ENCODE data around the gene NSMCE4A. TPM values are rescaled to one million over a fixed set of nuclear protein-coding genes. Genes with fewer than 3 reads are reported as not detected.
"Not testable (repeated sequence)": the region's sequence is repeated elsewhere in the genome, so short reads cannot be mapped to it uniquely, and the experiment has no call there.

The NSMCE4A gene
- total RNA-seq, 1 experiment from 2014 or later: 70.7 TPM

DNA sequence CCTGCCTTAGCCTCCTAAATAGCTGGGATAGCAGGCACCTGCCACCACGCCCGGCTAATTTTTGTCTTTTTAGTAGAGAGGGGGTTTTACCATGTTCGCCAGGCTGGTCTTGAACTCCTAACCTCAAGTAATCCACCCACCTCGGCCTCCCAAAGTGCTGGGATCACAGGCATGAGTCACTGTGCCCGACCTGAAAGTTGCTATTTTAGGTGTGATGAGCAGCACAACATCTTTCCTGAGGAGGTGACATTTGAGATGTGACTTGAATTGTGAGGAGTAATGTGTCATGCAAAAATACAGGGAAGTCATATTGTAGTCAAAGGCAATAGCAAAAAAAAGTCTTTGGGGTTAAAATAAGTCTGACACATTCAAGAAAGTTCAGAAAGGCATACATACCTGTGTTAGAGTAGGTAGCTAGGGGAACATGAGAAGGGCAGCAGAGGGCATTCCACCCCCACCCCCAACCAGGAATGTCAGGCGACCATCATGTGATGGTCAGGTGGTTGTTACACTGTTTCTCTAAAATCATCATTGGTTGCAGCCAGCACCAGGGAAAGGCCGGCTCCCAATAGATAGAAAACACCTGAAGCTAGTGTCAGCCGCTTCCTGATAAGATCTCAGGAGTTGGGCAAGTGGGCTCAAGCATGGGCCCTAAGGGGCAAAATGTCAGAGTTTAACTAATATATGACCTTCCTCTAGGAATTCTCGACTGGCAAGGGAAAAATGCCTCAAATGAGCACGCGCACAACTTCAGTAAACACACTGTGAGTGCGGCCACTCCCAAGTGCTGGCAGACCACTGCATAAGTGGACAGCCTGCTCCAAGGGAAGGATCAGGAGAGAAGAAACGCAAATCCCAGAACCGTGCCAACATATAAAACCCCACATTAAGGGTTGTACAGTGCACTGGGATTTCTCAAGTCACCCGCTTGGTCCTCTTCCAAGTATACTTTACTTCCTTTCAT lies 13.6 kb upstream of the NSMCE4A start, which contains the start of gene TACC2:
Gene TACC2 (plus strand): TSS at position 803 of the 964 bp plus-strand sequence. CDS start 32,819 bp downstream, outside the sequence.
- DNase-seq (ENCODE audit: low read depth): peak; percentile 9

DNA sequence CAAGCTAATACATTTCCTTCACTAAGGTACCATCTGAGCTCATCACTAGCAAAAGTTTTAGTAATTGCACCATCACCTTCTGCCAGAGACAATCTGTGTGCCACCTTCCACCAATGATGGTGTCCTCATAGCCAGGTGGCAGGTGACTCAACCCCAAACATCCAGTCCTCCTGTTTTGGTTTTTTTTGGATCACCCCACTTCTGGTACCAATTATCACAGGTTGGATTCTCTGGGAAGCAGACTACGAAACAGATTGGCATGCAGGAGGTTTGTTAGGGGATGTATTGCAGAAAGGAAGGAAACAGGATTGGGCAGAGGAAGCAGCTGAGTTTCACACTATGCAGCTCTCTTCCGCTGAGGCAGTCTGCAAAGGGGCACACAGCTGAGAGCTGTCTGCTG lies 9.4 kb upstream of the NSMCE4A start:
- no peak for DNase-seq (ENCODE audit: low read depth)

DNA sequence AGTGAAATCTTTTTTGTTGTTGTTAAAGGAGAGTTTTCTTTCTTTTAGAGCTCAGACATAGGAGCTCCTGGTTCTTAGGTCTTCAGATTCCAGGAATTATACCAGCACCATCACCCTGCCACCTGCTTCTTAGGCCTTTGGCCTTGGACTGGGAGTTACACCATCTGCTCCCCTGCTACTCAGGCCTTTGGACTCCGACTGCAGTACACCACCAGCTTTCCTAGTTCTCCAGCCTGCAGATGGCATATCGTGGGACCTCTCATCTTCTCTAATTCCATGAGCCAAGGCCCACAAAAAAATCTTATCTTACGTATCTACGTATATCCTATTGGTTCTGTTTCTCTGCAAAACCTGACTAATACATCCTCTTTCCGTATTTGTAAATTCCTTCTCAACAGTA lies 8.8 kb upstream of the NSMCE4A start:
- DNase-seq (ENCODE audit: low read depth): no peak

DNA sequence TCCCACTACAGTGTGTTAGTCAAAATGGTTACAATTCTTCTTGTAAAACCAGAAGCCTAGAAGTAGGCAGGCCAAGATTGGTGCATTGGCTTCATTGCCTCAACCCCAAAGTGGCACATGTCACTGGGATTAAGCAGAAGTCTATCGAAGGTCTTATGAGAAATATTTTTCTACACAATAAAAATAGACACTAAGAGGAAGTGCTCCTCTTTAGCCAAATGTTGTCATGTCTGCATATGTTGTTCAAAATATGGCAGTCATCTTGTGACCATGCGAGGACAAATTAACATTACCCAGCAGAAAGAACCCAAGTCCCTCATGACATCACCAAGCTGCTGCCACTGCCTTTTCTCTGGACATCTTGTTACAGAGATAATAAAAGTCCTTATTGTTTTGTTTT lies 6.3 kb upstream of the NSMCE4A start:
- no peak for DNase-seq (ENCODE audit: low read depth)

DNA sequence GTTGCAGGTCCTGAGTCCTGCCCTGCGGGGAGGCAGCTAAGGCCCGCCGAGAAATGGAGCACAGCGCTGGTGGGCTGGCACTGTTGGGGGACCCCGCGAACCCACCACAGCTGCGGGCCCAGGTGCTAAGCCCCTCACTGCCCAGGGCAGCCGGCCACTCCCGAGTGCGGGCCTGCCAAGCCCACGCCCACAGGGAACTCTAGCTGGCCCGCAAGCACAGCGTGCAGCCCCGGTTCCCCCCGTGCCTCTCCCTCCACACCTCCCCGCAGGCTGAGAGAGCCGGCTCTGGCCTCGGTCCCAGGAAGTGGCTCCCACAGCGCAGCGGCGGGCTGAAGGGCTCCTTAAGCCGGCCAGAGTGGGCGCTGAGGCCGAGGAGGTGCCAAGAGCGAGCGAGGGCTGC lies 3.5 kb upstream of the NSMCE4A start:
- DNase-seq (ENCODE audit: low read depth): no peak

DNA sequence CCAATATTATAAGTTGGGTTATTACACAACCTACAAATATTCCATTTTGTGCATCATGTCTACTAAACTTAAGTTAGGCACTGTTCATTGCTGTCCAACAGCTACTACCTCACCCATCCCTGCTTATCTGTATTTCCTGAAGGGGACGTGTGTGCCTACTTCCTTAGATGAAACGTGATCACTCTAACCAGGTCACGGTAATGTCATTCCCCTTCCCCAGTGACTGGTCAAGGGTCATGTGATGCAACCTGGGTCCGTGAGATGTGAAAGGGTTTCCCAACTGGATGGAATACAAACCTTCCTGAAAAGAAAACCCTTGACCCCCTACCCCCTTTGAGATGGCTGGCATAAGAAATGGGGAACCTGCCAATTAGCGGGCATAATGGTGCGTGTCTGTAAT lies 1.6 kb upstream of the NSMCE4A start:
- DNase-seq (ENCODE audit: low read depth): no peak

DNA sequence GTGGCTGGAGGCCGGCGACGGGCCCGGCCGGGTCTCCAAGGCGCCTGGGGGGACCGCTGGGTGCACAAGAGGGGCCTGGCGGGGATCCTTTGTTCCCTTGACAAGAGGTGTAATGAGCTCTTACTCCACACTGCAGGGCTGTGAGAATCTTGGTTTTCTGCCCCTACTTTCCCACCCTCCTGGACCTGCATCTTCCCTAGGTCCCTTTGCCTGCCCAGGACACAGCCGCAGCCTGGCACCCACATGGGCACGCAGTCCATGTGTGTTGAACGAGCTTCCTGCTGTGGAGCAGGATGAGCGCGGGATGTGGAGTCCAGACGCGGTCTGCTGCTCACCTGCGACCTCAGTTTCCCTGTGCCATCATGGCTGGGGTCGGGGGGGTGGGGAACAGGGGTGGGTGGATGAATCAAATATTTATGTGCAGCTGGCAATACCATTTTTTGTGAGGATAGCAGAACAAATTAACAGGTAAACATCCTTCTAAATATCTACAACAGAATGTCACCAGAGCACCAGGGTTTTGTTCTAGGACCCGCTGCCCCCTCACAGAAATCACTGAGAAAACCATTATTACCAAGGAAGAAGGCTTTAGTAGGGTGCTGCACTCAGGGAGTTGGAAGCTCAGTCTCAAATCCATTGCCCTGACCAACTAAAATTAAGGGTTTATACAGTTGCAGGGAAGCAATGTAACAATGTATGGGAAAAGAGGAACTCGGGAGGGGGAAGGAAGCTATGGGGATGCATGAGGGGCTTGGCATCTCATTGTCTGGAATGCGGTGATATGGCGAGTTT lies 474 bp upstream of the NSMCE4A start:
- no peak for DNase-seq (ENCODE audit: low read depth)

DNA sequence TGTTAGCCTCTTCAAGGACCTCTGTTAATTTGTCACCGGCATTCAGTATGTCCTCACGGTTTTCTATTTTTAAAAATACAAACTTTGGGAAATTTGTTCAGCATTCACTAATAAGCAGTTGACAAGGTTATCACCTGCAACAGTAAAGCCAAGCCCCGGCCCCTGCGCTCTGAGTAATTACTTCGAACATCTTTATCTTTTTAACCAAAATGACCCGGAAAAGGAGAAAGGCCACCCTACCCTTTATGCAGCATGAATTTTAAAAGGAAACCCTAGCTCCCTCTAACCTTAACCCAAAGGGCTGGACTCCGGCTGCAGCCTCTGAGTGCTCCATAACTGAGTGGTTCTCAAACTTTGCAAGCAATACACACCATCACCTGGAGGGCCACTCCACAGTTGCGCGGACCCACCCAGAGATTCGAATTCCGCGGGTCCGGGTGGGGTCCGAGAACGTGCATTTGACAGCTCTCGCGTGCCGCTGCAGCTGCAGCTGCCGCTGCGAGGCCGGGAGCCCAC lies 940 bp downstream of the NSMCE4A start:
- no peak for DNase-seq (ENCODE audit: low read depth)

DNA sequence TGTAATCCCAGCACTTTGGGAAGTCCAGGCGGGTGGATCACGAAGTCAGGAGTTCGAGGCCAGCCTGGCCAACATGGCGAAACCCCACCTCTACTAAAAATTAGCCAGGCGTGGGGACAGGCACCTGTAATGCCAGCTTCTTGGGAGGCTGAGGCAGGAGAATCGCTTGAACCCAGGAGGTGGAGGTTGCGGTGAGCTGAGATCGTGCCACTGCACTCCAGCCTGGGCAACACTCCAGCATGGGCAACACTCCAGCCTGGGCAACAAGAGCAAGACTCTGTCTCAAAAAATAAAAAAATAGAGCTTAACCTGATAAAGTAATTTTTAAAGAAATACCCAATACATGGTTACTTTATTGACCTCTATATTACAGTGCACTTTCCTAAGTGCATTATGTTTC lies 5.9 kb downstream of the NSMCE4A start:
- DNase-seq (ENCODE audit: low read depth): not testable (repeated sequence)

DNA sequence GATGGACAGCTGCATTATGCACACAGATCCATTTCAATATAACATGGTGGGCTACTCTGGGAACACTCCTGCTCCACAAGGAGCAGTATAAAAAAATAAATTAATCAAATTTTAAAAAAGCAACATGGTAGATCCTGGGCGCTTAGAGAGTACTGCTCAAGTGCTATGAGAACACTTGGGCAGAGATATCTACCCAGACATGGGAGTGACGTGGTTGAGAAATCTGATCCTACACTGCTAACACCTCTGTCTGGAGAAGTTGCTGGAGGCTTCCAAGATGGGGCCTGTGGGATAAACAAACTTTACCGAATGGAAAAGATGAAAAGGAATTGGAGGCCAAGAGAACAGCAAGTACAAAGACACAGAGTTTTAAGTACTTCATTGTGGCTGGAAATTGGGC lies 9.0 kb downstream of the NSMCE4A start:
- DNase-seq (ENCODE audit: low read depth): no peak

DNA sequence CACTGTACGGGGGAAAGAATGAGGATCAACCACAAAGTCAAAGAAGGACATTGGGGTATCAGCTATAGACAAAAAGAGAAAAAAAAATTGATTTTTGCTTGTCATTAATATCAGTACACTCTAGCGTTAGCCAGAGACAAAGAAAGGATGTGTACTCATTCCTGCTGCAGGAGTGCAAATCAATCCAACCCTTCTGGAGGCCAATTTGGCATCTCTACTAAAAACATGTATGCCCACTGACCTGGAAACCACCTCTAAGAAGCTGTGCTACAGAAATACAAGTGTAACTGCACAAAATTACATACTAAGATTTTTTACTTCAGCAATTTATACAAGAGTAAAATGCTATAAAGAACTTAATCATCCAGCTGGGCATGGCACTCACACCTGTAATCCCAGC lies 13.6 kb downstream of the NSMCE4A start:
- no peak for DNase-seq (ENCODE audit: low read depth)

DNA sequence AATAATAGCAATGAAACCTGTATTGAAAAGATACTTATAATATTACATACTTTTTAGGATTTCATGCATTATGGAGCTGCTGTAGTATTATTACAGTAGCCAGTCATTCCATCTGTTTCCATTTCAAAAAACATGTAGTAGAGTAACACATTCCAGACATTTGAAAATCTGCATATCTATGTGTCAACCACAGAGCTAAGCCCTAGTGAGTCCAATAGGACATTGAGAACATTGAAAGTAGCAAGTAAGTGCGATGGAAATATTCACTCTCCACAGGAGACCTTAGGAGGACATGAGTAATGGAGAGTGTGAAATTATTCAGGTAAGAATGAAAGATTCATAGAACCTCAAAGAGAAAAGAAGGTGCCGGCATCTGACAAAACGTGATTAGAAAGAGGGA lies 15.3 kb downstream of the NSMCE4A start:
- DNase-seq (ENCODE audit: low read depth): no peak

DNA sequence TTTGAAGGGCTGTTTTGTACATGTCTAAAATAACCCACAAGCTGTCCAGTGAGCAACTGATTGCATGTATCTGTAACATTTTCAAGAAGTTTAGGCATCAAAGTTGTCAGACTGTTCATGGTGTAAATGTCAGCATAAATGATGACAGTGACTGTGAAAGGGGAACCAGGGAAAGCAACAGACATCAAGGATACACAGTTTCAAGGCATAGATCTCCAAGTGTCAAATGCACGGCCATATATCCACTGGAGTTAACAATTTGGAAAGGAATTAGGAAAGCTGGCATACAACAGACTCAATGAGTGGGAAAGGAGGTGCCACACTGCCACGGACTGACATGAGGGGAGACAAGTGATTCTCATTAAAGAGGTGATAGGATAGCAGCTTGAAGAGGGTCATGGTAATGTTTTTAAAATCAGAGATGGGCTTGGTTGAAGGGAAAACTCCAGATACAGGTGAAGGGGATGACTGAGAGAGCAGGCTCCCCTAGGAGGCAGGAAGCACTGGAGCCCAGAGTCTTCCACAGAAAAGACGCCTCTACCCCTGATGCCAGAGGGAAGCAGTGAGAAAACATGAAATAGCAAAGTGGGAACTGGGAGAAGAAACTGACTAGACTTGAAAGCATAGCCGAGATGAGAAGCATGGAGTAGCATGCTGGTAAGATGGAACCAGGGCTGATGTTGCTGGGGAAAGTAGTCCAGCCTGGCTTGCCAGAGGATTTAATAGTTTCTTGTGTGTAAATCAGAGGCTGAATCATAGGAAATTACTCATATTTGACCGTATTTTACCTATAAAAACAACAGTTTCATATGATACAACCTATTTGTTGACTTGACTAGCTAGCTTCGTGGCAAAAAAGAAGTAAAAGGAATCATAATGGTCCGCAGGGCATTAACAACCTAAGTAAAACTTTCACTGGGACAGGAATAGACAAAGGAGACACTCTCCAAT lies 18.6 kb downstream of the NSMCE4A start:
- peak; percentile 76 for DNase-seq (ENCODE audit: low read depth)

DNA sequence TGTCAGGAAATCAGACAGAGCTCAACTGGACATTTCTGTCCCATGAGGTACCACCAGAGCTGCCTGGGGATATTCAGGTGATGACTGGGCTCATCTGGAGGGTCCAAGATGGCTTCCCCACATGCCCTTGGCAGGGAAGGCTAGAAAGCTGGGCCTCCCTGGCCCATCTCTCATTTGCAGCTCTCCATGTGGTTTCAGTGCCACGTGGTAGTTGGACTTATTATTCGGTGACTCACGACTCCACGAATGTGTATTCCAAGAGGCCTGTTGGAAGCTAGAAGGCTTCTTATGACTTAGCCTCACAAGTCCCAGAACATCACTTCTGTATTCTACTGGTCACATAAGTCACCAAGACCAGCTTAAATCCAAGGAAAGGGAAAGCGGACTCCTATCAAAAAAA lies 22.8 kb downstream of the NSMCE4A start:
- DNase-seq (ENCODE audit: low read depth): peak; percentile 92

DNA sequence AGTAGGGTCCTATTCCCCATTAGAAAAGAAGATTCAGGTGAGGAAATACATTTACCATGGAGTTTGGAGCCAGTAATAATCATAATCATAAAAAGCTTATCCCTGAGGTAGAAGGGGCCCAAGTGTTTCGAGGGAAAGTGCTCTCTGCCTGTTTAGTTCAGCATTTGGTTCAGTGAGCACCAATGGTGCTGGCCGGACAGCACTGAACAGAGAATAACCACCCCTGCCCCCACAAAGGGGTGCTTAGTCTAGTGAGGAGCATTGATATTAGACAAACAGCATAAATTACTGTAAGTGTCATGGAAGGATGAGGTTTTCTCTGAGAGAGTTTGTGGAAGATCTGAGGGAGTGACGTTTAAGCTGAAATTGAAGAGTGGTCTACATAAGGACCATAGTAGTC lies 25.6 kb downstream of the NSMCE4A start:
- no peak for DNase-seq (ENCODE audit: low read depth)

DNA sequence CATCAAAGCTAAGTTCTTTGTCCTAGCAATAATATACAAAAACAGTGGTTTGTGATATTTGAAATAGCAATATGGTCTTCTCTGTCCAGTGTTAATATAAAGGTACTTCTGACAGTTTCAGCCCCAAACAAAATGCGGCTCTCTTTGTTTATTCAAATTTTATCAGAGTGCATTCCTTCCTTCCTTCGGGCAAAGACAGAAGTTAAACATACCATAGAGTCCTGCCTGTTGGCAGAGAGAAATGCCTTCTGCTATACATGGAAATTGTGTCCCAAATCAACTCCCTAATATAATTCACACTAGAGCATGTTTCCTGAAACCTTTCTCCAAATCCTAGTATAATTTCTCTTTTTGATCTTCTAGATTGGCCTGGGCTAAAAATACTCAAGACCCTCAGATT lies 26.0 kb downstream of the NSMCE4A start:
- no peak for DNase-seq (ENCODE audit: low read depth)

DNA sequence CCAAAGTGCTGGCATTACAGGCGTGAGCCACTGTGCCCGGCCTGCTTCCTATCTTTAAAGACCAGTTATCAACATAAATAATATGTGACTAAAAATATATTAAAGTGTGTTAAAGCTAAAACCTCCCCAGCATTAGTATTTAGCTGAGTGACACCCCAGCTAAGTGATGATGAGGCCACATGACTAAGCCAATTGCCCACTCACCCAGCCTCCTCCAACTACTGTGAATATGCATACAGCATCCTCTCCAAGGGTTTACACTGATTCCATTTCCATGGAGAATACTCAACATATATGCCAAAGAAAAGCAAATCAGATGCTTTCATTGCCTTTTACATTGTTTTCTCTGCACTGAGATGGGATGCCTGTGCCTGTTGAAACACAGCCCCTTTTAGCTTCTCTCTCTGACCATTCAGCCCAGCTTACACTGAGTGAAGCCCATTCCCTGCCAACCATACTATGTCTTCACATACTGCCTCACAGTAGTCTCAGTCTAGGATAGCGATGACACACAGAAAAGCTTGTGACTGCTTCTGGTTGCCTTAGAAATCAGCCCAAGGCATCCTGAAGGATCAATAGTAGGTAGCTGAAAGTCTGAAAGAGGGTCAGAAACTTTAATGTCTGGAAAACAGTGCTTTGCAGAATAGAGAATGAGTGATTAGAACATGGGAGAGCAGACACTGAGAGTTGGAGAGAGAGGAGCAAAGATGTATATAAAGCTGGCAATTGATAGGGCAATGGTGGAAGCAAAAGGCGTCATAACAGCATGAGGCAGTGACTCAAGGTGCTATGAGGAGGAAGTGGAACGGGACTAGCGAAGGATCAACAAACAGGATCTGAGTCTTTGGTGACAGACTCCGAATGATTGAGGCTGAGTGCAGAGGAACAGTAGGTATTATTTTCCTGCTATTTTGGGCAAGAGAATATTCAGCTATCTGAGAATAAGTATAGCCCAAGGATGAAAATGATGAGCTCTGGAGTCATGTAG lies 27.4 kb downstream of the NSMCE4A start:
- DNase-seq (ENCODE audit: low read depth): no peak

DNA sequence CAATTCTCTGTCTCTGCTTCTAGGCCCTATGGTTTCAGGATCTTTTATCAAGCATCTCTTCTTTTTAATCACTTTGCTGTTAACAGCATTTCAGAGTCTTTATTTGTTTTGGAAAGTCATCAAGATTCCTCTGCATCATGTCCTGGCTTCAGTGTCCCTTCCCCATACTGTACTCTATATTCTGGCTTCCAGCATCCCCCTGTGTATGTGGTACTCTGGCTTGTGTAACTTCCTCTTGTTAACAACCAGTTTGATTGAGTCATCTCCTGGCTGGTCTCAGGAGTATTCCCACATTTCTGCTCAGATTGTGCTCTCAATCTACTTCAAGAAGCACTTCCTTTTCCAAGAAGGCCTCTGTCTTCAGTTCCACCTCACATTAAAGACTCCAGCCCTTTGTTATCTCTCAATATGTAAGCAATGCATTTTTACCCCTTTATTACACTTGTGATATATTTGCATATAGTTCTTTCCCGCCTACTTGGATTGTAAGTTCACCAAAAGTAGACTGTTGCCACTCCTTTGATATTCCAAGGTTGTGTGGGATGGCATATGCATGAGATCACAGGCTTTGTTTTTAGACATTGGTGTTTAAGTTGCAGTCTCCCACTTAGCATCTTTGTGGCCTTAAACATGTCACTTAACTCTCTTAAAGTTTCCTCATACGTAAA lies 32.1 kb downstream of the NSMCE4A start:
- DNase-seq (ENCODE audit: low read depth): peak; percentile 70

DNA sequence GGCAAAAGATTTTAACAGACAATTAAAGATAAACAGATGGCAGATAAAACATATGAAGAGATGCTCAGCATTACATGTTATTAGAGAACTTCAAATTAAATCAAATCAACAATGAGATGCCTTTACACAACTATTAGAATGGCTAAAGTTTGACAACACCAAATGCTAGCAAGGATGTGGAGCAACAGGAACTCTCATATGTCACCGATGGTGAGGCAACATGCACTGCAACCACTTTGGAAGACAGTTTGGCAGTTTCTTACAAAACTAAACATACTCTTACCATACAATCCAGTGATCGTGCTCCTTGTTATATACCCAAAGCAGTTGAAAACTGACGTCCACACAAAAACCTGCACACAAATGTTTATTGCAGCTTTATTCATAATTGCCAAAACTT lies 33.5 kb downstream of the NSMCE4A start:
- DNase-seq (ENCODE audit: low read depth): no peak

DNA sequence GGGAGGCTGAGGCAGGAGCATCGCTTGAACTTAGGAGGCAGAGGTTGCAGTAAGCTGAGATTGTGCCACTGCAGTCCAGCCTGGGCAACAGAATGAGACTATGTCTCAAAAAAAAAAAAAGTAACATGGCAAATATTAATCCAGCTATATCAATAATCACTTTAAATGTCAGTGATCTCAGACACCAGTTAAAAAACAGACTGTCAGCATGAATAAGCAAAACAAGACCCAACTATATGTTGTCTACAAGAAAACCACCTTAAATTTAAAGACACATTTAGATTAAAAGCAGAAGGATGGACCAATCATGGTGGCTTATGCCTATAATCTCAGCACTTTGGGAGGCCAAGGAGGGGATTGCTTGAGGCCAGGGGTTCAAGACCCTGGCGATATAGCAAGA lies 38.7 kb downstream of the NSMCE4A start:
- no peak for DNase-seq (ENCODE audit: low read depth)
